ENCODE measurements around the gene CCNI. TPM values are rescaled to one million over a fixed set of nuclear protein-coding genes. Genes with fewer than 3 reads are reported as not detected.
A peak's percentile ranks its signal among the peaks of the same experiment; 100 is the strongest.

The CCNI gene
- total RNA-seq, 8 experiments from 2014 or later: 70.2 to 387 (median 250) TPM

GRCh38 chr4:77007358-77008230 is 68.2 kb downstream of the CCNI start:
- ATAC-seq (replicated peaks in 6 of 8): peak in 7 of 8 experiments; percentile 54 to 75 (median 73)
- in situ Hi-C loops (cut with MboI; ENCODE audit: low pct_unique_long_range_greater_than_20kb in 2 of 9, low sequenced_read_pairs in 9 of 9, unreplicated experiment in 9 of 9): no loop called here
- Histone ChIP-seq H3K27ac (peak overlapping the region; percentile 5 to 9), H3K4me3 (no peak overlapping the region), H3K4me1 (replicated peaks in 1 of 2) (peaks cover 16 to 23% of the 10 kb centered on the region in 2 donors)
- WGBS, 10 experiments: 0 to 50% (median 15%) methylated on average over 1 of the region's 1 CpG; no CpG with 5 or more reads in 4 of the 10 experiments

DNA sequence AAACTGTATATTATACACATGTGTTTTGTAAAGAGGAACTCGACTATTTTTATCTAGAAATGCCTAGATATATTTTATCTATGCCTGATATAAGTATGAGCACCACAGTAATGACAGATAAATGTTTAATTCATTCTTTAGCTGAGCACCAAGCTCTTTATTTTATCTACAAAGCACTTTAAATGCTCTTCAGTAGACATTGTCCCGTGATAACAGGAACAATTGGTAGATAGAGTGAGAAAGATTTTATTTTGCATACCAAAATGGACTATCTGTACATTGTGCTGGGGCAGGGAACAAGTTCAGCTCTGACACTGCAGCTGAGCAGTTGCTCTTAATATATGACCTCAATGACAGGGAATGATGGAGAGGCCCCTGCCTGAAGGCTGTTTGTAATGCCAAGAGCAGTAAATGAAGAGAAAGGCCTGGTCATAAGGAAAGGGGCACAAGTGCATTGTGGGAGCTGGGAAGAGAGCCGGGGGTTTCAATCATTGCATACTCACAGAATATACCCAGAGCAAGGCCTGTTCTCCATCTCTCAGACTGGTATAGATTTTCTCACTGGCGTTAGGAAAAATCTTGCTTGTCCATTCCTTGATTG is 68.9 kb downstream of the CCNI start:
- no peak overlapping the region for H3K4me3 ChIP-seq
- WGBS, 10 experiments: 38 to 100% (median 72%) methylated on average over 1 to 4 of the region's 4 CpGs; no CpG with 5 or more reads in 1 of the 10 experiments
- in situ Hi-C loops (cut with MboI; ENCODE audit: low pct_unique_long_range_greater_than_20kb in 2 of 9, low sequenced_read_pairs in 9 of 9, unreplicated experiment in 9 of 9): no loop called here
- peak in 6 of 8 experiments; percentile 12 to 98 (median 96) for ATAC-seq (replicated peaks in 6 of 8)
- H3K27ac ChIP-seq: peak overlapping the region; percentile 5 to 9
- peaks cover 16 to 23% of the 10 kb centered on the region in 2 donors for H3K4me1 ChIP-seq (replicated peaks in 1 of 2)

GRCh38 chr4:77003400-77003799 is 72.4 kb downstream of the CCNI start:
- Histone ChIP-seq H3K27ac (no peak overlapping the region), H3K4me1 (replicated peaks in 1 of 2) (peaks cover 16 to 23% of the 10 kb centered on the region in 2 donors), H3K4me3 (no peak overlapping the region)
- in situ Hi-C loops (cut with MboI; ENCODE audit: low pct_unique_long_range_greater_than_20kb in 2 of 9, low sequenced_read_pairs in 9 of 9, unreplicated experiment in 9 of 9): no loop called here
- ATAC-seq (replicated peaks in 6 of 8): no peak

GRCh38 chr4:77002321-77003107 is 73.3 kb downstream of the CCNI start:
- Histone ChIP-seq H3K4me3 (no peak overlapping the region), H3K27ac (no peak overlapping the region)
- WGBS, 10 experiments: 47 to 95% (median 63%) methylated on average over 3 to 5 of the region's 5 CpGs

DNA sequence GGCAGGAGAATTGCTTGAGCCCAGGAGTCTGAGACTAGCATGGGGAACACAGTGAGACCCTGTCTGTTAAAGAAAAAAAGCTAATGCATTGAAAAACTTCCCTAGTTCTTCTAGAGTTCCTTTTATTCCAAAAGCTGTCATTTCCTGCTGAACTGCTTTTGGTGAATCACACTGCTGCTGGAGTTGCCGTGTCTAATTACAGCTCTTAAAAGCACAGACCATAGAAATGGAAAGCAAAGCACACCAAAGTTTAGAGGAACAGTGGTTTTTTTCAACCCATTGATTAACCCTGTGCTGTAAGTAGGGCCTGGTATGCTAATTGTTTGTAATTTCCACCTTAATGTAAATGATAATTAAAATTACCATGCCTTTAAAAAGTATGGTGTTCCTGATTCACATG is 73.9 kb downstream of the CCNI start:
- in situ Hi-C loops (cut with MboI; ENCODE audit: low pct_unique_long_range_greater_than_20kb in 2 of 9, low sequenced_read_pairs in 9 of 9, unreplicated experiment in 9 of 9): no loop called here
- Histone ChIP-seq H3K4me3 (no peak overlapping the region), H3K27ac (no peak overlapping the region), H3K4me1 (replicated peaks in 1 of 2) (peaks cover 11 to 17% of the 10 kb centered on the region in 2 donors)
- WGBS, 10 experiments: 0 to 50% (median 25%) methylated on average over 1 of the region's 1 CpG; no CpG with 5 or more reads in 5 of the 10 experiments
- peak in 3 of 8 experiments; percentile 30 to 58 (median 32) for ATAC-seq (replicated peaks in 6 of 8)

More at GRCh38 chr4:77002321-77003107, 73.3 kb downstream of the CCNI start:
- in situ Hi-C loops (cut with MboI; ENCODE audit: low pct_unique_long_range_greater_than_20kb in 2 of 9, low sequenced_read_pairs in 9 of 9, unreplicated experiment in 9 of 9): no loop called here
- H3K4me1 ChIP-seq (replicated peaks in 1 of 2): peaks cover 10 to 17% of the 10 kb centered on the region in 2 donors
- ATAC-seq (replicated peaks in 6 of 8): no peak

DNA sequence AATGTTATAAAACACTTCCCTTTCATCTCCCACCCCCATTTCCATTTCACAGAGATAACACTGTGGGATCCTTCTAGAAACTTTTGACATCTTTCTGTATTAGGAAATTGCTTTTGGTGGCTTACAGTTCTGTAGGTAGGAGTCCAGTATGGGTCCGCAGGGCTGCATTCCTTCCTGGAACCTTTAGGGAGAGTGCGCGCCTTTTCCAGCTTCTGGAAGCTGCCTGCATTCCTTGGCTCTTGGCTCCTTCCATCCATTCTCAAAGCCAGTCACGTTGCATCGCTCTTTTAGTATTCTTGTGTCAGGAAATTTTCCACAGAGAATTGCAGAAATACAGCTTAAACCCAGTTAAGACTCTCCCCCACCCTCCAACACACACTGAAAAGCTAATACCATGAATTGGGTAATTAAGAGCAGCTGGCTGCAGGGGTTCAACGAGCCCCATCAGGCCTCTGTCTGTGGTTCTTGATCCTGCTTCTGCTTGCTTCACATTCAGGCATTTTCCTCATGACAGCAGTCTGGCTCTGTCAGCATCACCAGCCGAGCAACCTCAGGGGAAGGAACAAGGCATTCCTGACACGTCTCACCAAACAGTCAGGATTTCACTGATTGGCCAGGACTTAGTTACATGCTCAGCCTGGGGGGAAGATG is 77.4 kb downstream of the CCNI start:
- in situ Hi-C loops (cut with MboI; ENCODE audit: low pct_unique_long_range_greater_than_20kb in 2 of 9, low sequenced_read_pairs in 9 of 9, unreplicated experiment in 9 of 9): no loop called here
- H3K4me1 ChIP-seq (replicated peaks in 1 of 2): peaks cover 7 to 15% of the 10 kb centered on the region in 2 donors
- H3K27ac ChIP-seq: no peak overlapping the region
- no peak for ATAC-seq (replicated peaks in 6 of 8)
- no peak overlapping the region for H3K4me3 ChIP-seq
- WGBS, 10 experiments: 55 to 100% (median 91%) methylated on average over 1 to 7 of the region's 8 CpGs

GRCh38 chr4:76997532-76997931 is 78.3 kb downstream of the CCNI start:
- Histone ChIP-seq H3K4me3 (no peak overlapping the region), H3K4me1 (replicated peaks in 1 of 2) (peaks cover 7 to 15% of the 10 kb centered on the region in 2 donors), H3K27ac (peak overlapping the region in 1 of 2 donors; percentile 24)
- 19 to 100% (median 60%) methylated on average over 1 to 5 of the region's 5 CpGs for WGBS, 10 experiments
- peak in 4 of 8 experiments; percentile 30 to 78 (median 66) for ATAC-seq (replicated peaks in 6 of 8)
- in situ Hi-C loops (cut with MboI; ENCODE audit: low pct_unique_long_range_greater_than_20kb in 2 of 9, low sequenced_read_pairs in 9 of 9, unreplicated experiment in 9 of 9): no loop called here

Other genes starting within 250 kb of the CCNI start
- gene SOWAHB, start 177.8 kb downstream of the CCNI start, total RNA-seq: 1 to 10 TPM in 1 of 8 experiments, under 1 TPM in 5, not detected in 2; 0.17 to 1.3 (median 0.33) TPM
- gene SEPTIN11, start 126.2 kb downstream of the CCNI start, total RNA-seq: 100 to 1,000 TPM in 3 of 8 experiments, 10 to 100 TPM in 5; 71.4 to 318 (median 88.1) TPM
- gene CCNG2, start 81.2 kb upstream of the CCNI start, total RNA-seq: 10 to 100 TPM in 7 of 8 experiments, 1 to 10 TPM in 1; 6.3 to 71.8 (median 40.2) TPM